ENCODE results near the gene SLC16A6. TPM values are rescaled to one million over a fixed set of nuclear protein-coding genes. Genes with fewer than 3 reads are reported as not detected.
"Not testable (repeated sequence)": the region's sequence is repeated elsewhere in the genome, so short reads cannot be mapped to it uniquely, and the experiment has no call there.

Gene SLC16A6
- total RNA-seq, 1 donor = 0.09 TPM

- H3K4me3 ChIP-seq (ENCODE audit: low read depth, low read length) = peak overlapping the region; percentile 71
- peak; percentile 53 for DNase-seq (ENCODE audit: low read depth)
- no peak for TF ChIP-seq CTCF (IDR thresholded peaks at IDR 0.05; ENCODE audit: insufficient read depth, low read length)
Measured at GRCh38 chr17:68291836-68292688, 1.1 kb upstream of the SLC16A6 start.

GRCh38 chr17:68290268-68290954 lies 516 bp downstream of the SLC16A6 start:
- DNase-seq (ENCODE audit: low read depth) = no peak
- TF ChIP-seq CTCF (IDR thresholded peaks at IDR 0.05; ENCODE audit: insufficient read depth, low read length) = no peak
- H3K4me3 ChIP-seq (ENCODE audit: low read depth, low read length) = peak overlapping the region; percentile 31

- H3K4me3 ChIP-seq (ENCODE audit: low read depth, low read length) = no peak overlapping the region
- TF ChIP-seq CTCF (IDR thresholded peaks at IDR 0.05; ENCODE audit: insufficient read depth, low read length) = no peak
- no peak for DNase-seq (ENCODE audit: low read depth)
Measured at GRCh38 chr17:68289936-68290267, 1.0 kb downstream of the SLC16A6 start.

GRCh38 chr17:68289473-68289872 lies 1.5 kb downstream of the SLC16A6 start:
- H3K4me3 ChIP-seq (ENCODE audit: low read depth, low read length) = no peak overlapping the region
- no peak for DNase-seq (ENCODE audit: low read depth)
- TF ChIP-seq CTCF (IDR thresholded peaks at IDR 0.05; ENCODE audit: insufficient read depth, low read length) = no peak

GRCh38 chr17:68288804-68289203 lies 2.1 kb downstream of the SLC16A6 start:
- DNase-seq (ENCODE audit: low read depth) = no peak
- no peak overlapping the region for H3K4me3 ChIP-seq (ENCODE audit: low read depth, low read length)
- TF ChIP-seq CTCF (IDR thresholded peaks at IDR 0.05; ENCODE audit: insufficient read depth, low read length) = no peak

- DNase-seq (ENCODE audit: low read depth) = no peak
- no peak overlapping the region for H3K4me3 ChIP-seq (ENCODE audit: low read depth, low read length)
- TF ChIP-seq CTCF (IDR thresholded peaks at IDR 0.05; ENCODE audit: insufficient read depth, low read length) = no peak
Measured at GRCh38 chr17:68288375-68288774, 2.6 kb downstream of the SLC16A6 start.

GRCh38 chr17:68281965-68282364 lies 9.0 kb downstream of the SLC16A6 start:
- H3K4me3 ChIP-seq (ENCODE audit: low read depth, low read length); DNase-seq (ENCODE audit: low read depth): not testable (repeated sequence)

Data from fibroblast of the aortic adventitia (primary cell).